Ishikawa (cell line): ENCODE data around the gene KRTAP4-12.
"Not testable (repeated sequence)": the region's sequence is repeated elsewhere in the genome, so short reads cannot be mapped to it uniquely, and the experiment has no call there.

Source experiments
- CEBPB ChIP-seq: IDR thresholded peaks from 2 replicates; pipeline ENCODE4 v1.6.1; 2012
- CREB1 ChIP-seq: IDR thresholded peaks from 2 replicates; pipeline ENCODE4 v1.6.1; 2012; ENCODE audit warnings: low read depth
- EGR1 ChIP-seq: IDR thresholded peaks from 2 replicates; pipeline ENCODE4 v1.6.1; 2012
- EP300 ChIP-seq: IDR thresholded peaks from 2 replicates; pipeline ENCODE4 v1.6.1; 2012; ENCODE audit warnings: borderline replicate concordance
- FOXM1 ChIP-seq: IDR thresholded peaks from 2 replicates; pipeline ENCODE4 v1.6.1; 2012; ENCODE audit warnings: low read depth, borderline replicate concordance
- MAX ChIP-seq: IDR thresholded peaks from 2 replicates; pipeline ENCODE4 v1.6.1; 2012
- NFIC ChIP-seq: IDR thresholded peaks from 2 replicates; pipeline ENCODE4 v1.6.1; 2012
- RAD21 ChIP-seq: IDR thresholded peaks from 2 replicates; pipeline ENCODE4 v1.6.1; 2012; ENCODE audit warnings: low read depth
- REST ChIP-seq: IDR thresholded peaks from 2 replicates; pipeline ENCODE4 v1.6.1; 2012; ENCODE audit warnings: low read depth, mild to moderate bottlenecking
- TAF1 ChIP-seq: IDR thresholded peaks from 2 replicates; pipeline ENCODE4 v1.6.1; 2012; ENCODE audit warnings: low read depth, mild to moderate bottlenecking
- TCF12 ChIP-seq: IDR thresholded peaks from 2 replicates; pipeline ENCODE4 v1.6.1; 2012; ENCODE audit warnings: low read depth
- TEAD4 ChIP-seq: IDR thresholded peaks from 2 replicates; pipeline ENCODE4 v1.6.1; 2012
- USF1 ChIP-seq: IDR thresholded peaks from 2 replicates; pipeline ENCODE4 v1.6.1; 2012
- YY1 ChIP-seq: IDR thresholded peaks from 2 replicates; pipeline ENCODE4 v1.6.1; 2012; ENCODE audit warnings: low read depth
- ZBTB7A ChIP-seq: IDR thresholded peaks from 2 replicates; pipeline ENCODE4 v1.6.1; 2012; ENCODE audit warnings: low read depth

KRTAP4-12 gene

GRCh38 chr17:41123991-41124371, at the start of gene KRTAP4-12:
Gene KRTAP4-12 (minus strand): TSS chr17:41124182. CDS start chr17:41124122, 60 bp downstream.
- TF ChIP-seq CEBPB, EP300, FOXM1: not testable (repeated sequence)

GRCh38 chr17:41171886-41172285, 47.9 kb upstream of the KRTAP4-12 start:
- TF ChIP-seq REST: no peak
- TF ChIP-seq NFIC: no peak
- no peak for TF ChIP-seq TEAD4
- no peak for TF ChIP-seq RAD21
- TF ChIP-seq CREB1: no peak
- TF ChIP-seq TAF1: no peak
- no peak for TF ChIP-seq USF1
- no peak for TF ChIP-seq EP300
- TF ChIP-seq YY1: no peak
- TF ChIP-seq CEBPB: no peak

GRCh38 chr17:41168121-41168520, 44.1 kb upstream of the KRTAP4-12 start, which contains the start of gene KRTAP4-3:
Gene KRTAP4-3 (minus strand): TSS chr17:41168221. CDS start chr17:41168172, 49 bp downstream.
- TF ChIP-seq REST (no peak), CREB1 (no peak), ZBTB7A (no peak), EP300 (no peak), USF1 (no peak), CEBPB (no peak), RAD21 (no peak), MAX (no peak), TCF12 (no peak), TEAD4 (no peak), TAF1 (no peak), EGR1 (no peak), YY1 (no peak), FOXM1 (no peak), NFIC (no peak)

- TF ChIP-seq RAD21 (no peak), REST (no peak), EGR1 (no peak), ZBTB7A (no peak), YY1 (no peak), USF1 (no peak), TCF12 (no peak), TAF1 (no peak), MAX (no peak), EP300 (no peak), TEAD4 (no peak), CREB1 (no peak), FOXM1 (no peak), CEBPB (no peak), NFIC (no peak)
Measured at GRCh38 chr17:41167561-41167960, 43.6 kb upstream of the KRTAP4-12 start.
